ENCODE data around the gene FAM53B.

The FAM53B gene

DNA sequence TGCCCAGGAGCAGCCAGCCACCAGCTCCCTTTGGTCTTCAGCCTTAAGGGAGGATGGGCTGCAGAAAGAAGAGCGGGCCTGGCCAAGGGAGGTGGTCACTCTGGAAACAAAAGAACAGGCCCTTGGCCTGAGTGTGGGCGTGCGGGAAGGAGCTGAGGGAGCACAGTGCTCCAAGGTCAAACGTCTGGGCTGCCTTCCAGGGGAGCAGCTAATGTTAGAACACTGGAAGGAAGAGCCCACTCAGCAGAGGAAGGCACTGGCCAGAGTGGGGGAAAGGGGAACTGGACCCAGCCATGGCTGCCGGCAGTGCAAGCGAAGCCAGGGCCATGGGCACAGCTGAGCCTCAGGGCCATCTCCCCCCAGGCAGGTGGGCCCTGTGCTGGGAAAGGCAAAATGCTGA lies 42.7 kb downstream of the FAM53B start:
- no peak for TF ChIP-seq JUND (IDR thresholded peaks at IDR 0.05; ENCODE audit: low read depth)
- in situ Hi-C loops (cut with HindIII; ENCODE audit: low pct_unique_long_range_greater_than_20kb, low sequenced_read_pairs), result no loop called here
- DNase-seq (ENCODE audit: low read depth in 1 of 2, low spot score in 1 of 2), result no peak

GRCh38 chr10:124701038-124701365 lies 43.2 kb downstream of the FAM53B start:
- DNase-seq (ENCODE audit: low read depth in 1 of 2, low spot score in 1 of 2), result no peak
- no peak for TF ChIP-seq JUND (IDR thresholded peaks at IDR 0.05; ENCODE audit: low read depth)
- in situ Hi-C loops (cut with HindIII; ENCODE audit: low pct_unique_long_range_greater_than_20kb, low sequenced_read_pairs), result no loop called here

DNA sequence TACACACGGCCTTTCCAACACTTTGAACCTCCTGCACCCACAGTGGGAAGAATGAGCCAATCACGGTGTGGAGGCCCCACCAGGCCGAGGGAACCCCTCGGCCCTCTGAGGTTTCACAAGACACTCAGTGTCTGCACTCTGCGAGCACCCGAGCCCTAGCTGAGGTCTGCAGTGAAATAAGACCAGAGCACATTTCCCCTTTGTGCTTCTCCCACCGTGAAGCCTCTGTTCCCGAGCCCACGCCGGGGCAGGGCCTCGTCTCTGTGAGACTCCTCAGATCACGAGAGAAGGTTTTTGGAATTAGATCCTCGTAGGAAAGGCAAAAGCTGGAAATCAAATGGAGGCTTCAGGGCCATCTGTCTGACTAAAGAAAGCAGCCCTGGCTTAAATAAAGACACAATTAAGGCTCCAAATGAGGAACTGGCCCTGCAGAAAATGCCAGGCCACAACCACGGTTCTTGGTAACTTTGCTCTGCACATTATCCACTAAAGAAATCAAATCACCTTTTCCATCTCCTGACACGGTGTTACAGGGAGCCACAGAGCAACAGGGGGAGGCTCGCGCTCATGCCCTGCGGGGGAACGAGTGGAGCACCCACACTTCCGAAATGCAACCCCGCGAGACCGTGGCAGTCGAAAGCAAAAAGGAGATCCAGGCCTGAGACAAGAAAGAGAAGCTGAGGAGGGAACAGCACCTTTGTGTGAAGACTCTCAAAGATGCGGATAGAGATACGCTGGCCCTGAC lies 43.7 kb downstream of the FAM53B start:
- DNase-seq (ENCODE audit: low read depth in 1 of 2, low spot score in 1 of 2), result no peak
- TF ChIP-seq JUND (IDR thresholded peaks at IDR 0.05; ENCODE audit: low read depth), result no peak
- in situ Hi-C loops (cut with HindIII; ENCODE audit: low pct_unique_long_range_greater_than_20kb, low sequenced_read_pairs), result no loop called here

GRCh38 chr10:124699471-124700292 lies 44.5 kb downstream of the FAM53B start:
- in situ Hi-C loops (cut with HindIII; ENCODE audit: low pct_unique_long_range_greater_than_20kb, low sequenced_read_pairs), result no loop called here
- TF ChIP-seq JUND (IDR thresholded peaks at IDR 0.05; ENCODE audit: low read depth), result no peak
- no peak for DNase-seq (ENCODE audit: low read depth in 1 of 2, low spot score in 1 of 2)

GRCh38 chr10:124698545-124699469 lies 45.4 kb downstream of the FAM53B start:
- no peak for TF ChIP-seq JUND (IDR thresholded peaks at IDR 0.05; ENCODE audit: low read depth)
- in situ Hi-C loops (cut with HindIII; ENCODE audit: low pct_unique_long_range_greater_than_20kb, low sequenced_read_pairs), result no loop called here
- DNase-seq (ENCODE audit: low read depth in 1 of 2, low spot score in 1 of 2), result no peak

- in situ Hi-C loops (cut with HindIII; ENCODE audit: low pct_unique_long_range_greater_than_20kb, low sequenced_read_pairs), result no loop called here
- DNase-seq (ENCODE audit: low read depth in 1 of 2, low spot score in 1 of 2), result no peak
- TF ChIP-seq JUND (IDR thresholded peaks at IDR 0.05; ENCODE audit: low read depth), result no peak
Measured at GRCh38 chr10:124697837-124698544, 46.2 kb downstream of the FAM53B start.

GRCh38 chr10:124697443-124697836 lies 46.7 kb downstream of the FAM53B start:
- DNase-seq (ENCODE audit: low read depth in 1 of 2, low spot score in 1 of 2), result no peak
- in situ Hi-C loops (cut with HindIII; ENCODE audit: low pct_unique_long_range_greater_than_20kb, low sequenced_read_pairs), result no loop called here
- no peak for TF ChIP-seq JUND (IDR thresholded peaks at IDR 0.05; ENCODE audit: low read depth)

DNA sequence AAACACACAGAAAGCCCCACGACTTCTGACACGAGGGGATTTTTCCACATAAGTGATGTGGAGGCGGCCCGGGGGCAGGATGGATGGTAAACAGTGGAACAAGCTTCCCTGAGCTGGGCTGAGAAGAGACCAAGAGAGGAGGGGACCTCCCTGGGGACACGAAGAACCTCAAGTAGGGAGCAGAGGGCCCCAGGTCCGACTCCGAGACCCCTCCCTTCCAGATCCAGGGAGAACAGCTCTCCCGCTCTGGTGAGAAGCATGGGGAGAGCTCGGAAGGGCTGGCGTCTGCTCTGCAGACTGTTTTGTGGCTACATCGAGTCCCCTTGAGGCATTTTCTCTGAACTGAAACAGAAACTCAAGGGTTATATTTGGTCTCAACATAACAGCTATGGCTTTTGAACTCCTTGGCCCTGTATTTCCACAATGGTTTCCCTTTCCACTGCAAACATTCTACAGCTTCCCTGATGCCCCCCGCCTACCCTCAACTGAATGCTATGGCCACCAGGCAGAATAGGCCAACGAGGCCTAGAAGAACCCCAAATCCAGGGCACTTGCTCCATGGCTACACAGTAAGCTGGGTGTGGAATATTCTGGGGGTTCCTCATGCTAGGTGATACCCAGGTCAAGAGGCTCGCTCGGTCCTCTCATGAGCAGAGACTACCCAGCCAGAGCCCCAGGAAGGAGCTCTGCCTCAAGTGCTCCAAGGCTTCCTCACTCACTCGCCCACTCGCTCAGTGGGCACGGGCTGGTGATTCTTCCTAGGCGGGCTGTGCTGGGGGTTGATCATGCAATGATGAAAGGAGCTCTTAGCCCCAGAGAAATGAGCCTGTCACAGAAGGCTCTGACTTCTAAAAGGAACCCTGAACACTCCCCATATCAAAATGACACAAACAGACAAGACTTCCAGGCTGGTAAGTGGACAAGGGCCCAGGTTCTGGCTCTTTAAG lies 47.5 kb downstream of the FAM53B start:
- no peak for DNase-seq (ENCODE audit: low read depth in 1 of 2, low spot score in 1 of 2)
- TF ChIP-seq JUND (IDR thresholded peaks at IDR 0.05; ENCODE audit: low read depth), result no peak
- in situ Hi-C loops (cut with HindIII; ENCODE audit: low pct_unique_long_range_greater_than_20kb, low sequenced_read_pairs), result no loop called here

DNA sequence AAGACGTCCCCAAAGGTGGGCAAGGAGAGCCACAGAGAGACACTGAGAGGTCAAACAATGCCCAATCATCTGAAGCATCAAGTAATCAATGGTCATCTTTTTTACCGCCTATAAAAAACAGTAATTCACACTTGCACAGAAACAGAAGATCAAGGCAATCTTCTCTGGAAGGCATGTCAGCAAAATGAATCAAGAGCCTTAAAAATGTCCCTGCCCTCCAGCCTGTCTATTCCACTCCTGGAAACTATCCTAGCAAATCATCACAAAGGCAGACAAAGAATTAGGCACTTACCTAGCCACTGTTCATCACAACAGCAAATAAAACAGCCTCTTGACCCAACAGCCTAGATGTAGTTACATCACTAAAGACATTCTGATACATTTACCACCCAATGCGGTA lies 48.9 kb downstream of the FAM53B start:
- no peak for DNase-seq (ENCODE audit: low read depth in 1 of 2, low spot score in 1 of 2)
- in situ Hi-C loops (cut with HindIII; ENCODE audit: low pct_unique_long_range_greater_than_20kb, low sequenced_read_pairs), result no loop called here
- no peak for TF ChIP-seq JUND (IDR thresholded peaks at IDR 0.05; ENCODE audit: low read depth)

- no peak for TF ChIP-seq JUND (IDR thresholded peaks at IDR 0.05; ENCODE audit: low read depth)
- DNase-seq (ENCODE audit: low read depth in 1 of 2, low spot score in 1 of 2), result no peak
- in situ Hi-C loops (cut with HindIII; ENCODE audit: low pct_unique_long_range_greater_than_20kb, low sequenced_read_pairs), result no loop called here
Measured at GRCh38 chr10:124694481-124695220, 49.5 kb downstream of the FAM53B start.
